ENCODE data around the gene CLIP4. TPM values are rescaled to one million over a fixed set of nuclear protein-coding genes. Genes with fewer than 3 reads are reported as not detected.

Gene CLIP4
- total RNA-seq, 1 experiment from 2014 or later: 38.0 TPM

DNA sequence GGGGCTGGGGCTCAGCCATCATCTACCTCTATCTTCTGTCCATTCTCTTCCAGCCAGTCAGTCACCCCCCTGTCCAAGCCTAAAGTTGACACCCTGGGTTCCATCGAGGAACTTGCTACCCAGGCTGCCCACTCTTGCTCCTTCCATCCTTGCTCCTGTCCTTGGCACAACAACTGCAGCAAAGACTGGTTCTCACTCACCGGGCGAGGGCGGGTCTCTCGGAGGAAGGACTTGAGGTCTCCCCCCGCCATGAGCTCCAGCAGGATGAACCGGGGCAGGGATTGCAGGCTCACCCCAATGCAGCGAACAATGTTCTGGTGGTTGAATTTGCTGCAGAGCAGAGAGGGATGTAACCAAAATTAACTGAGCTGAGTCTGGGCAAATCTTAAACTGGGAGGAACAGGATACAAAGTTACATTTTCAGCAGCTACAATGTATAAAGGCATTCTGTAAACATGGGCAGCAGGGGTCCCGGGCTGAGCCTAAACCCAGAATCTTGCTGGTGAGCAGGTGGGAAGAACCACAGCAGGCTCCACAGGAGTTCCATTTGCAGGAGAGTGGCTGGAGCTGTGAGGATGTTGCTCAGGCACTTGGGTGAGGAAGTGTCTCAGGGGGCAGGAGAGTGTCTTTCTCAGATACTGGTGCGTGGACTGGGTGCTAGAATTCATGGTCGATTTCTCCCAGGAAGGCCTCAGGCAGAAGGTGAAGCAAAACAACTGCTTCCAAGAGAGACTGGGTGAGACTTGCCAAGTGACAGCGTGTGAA, 105.5 kb downstream of the CLIP4 start:
- no peak for DNase-seq (ENCODE audit: low read depth)

DNA sequence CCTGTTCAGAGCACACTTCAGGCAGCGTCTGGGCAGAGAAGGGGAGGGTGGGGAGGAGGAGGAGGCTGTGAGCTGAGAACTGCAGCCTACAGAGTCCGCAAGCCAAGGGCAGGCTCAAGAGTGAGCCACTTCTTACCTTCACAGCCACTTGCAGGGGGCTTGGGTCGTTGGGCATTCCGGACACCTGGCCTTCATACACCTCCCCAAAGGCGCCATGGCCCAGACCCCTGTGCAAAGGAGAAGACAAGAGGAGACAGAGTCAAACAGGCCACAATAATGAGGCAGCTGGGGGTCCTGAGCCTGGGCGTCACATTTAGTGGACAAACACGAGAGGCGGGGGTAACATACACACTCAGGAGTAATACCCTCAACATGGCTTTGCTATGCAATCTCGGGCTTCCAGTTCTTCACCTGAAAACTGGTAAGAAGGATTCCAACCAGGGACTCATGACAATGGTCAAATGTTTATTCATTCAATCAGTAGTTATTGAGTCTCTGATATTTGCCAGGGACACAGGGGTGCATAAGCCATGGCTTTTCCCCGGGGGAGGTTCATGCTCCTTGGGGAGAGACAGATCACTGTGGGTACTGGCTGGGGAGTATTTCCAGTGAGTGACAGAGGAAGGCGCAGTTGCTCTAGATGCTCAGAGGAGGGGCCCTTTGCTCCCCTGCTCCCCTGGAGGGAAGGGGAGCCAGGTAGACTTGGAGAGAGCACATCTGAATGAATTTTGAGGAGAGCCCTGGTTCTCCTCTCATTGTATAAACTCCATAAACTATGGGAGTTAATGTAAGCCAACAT, 107.4 kb downstream of the CLIP4 start:
- no peak for DNase-seq (ENCODE audit: low read depth)

- no peak for DNase-seq (ENCODE audit: low read depth)
Observed at GRCh38 chr2:29223257-29223656, 108.0 kb downstream of the CLIP4 start.

GRCh38 chr2:29223851-29224692, 108.9 kb downstream of the CLIP4 start:
- peak; percentile 82 for DNase-seq (ENCODE audit: low read depth)

DNA sequence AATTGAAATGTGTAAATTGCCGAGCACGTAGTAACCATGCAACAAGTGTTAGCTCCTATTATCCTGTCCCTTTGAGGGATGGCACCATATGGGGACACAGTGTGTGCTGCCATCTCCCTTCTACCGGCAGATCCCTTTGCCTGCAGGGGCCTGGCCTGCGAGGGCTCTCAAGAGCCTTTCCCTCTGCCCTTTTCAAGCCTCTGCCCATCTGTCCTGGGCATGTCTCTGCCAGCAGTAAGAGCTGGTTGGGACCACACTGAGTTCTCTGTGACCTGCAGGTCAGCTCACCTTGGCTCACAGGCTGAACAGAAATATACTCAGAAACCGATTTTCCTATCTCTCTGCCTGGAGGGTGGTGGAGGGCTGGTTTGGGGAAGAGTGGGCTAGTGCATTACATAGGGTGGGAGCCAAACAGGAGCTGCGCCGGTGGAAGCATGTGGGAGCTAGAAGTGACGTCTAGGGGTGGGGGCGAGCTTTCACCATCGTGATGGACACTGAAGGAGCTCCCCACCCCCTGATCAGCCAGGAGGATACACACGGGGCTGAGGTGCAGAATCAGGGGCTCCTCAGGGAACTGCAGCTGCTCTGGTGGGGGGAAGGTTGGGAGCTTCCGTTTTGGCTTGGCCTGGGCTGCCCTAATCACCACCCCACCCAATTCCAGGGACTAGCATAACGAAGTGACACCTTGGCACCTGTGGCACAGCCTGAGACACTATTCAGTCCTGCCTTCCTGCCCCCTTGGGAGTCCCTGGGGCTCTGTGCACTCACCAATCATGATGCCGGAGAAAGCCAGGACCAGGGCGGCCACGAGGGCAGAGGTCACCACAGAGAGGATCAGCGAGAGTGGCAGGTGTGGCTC, 109.7 kb downstream of the CLIP4 start:
- no peak for DNase-seq (ENCODE audit: low read depth)

GRCh38 chr2:29225814-29226213, 110.6 kb downstream of the CLIP4 start:
- no peak for DNase-seq (ENCODE audit: low read depth)

DNA sequence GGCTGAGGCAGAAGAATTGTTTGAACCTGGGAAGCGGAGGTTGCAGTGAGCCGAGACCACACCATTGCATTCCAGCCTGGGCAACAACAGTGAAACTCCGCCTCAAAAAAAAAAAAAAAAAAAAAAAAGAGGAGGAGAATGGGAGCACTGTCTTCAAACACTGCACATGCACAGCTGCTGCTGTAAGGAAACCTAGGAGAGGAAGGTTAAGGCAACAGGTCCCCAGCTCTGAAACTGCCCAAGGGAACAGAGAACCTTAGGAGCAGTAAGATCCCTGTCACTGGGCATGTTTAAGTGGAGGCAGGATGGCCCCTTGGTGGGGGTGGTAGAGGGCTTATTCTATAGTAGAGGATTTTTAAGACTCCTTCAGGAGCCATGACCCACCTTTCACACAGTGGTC, 111.2 kb downstream of the CLIP4 start:
- no peak for DNase-seq (ENCODE audit: low read depth)

- DNase-seq (ENCODE audit: low read depth): no peak
Observed at GRCh38 chr2:29226808-29227207, 111.6 kb downstream of the CLIP4 start.

- DNase-seq (ENCODE audit: low read depth): peak; percentile 74
Observed at GRCh38 chr2:29227935-29228675, 112.9 kb downstream of the CLIP4 start.

DNA sequence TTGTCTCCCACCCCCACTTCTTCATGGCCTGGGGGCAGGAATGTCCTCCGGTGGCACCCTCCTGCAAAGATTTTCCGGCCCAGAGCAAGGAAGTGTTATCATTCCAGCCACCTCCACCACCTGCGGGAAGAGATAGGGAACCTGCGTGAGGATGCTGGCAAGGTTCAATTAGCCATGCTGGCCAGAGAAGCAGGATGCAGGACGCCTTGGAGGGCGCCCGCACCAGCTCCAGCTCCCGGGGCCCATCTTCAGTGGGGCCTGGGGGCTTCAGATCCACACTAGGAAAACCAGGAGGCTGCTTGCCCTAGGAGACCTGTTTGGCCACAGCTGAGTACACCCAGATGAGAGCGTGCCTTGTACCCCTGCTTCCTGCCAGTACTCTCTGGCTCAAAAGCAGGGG, 113.7 kb downstream of the CLIP4 start:
- no peak for DNase-seq (ENCODE audit: low read depth)

GRCh38 chr2:29229640-29230039, 114.4 kb downstream of the CLIP4 start:
- DNase-seq (ENCODE audit: low read depth): no peak

DNA sequence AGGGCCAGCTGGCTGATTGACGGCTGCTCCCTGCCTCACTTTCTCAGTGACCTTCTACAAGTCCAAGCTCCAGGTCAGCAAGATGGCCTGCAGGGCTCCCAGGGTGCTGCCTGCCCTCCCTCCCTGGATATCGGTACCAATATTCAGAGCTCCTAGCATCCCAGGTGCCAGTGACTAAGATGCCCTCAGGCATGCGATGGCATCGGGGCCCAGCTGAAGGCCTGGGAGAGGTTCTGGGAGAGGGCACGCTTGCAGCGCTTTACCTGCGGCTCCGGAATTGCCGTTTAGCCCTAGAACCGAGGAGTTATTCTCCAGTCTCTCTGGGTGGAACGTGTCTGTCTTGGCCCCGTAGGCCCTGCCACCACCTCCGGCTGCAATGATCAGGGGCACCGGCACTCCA, 116.8 kb downstream of the CLIP4 start:
- no peak for DNase-seq (ENCODE audit: low read depth)

GRCh38 chr2:29233428-29233827, 118.2 kb downstream of the CLIP4 start:
- no peak for DNase-seq (ENCODE audit: low read depth)

DNA sequence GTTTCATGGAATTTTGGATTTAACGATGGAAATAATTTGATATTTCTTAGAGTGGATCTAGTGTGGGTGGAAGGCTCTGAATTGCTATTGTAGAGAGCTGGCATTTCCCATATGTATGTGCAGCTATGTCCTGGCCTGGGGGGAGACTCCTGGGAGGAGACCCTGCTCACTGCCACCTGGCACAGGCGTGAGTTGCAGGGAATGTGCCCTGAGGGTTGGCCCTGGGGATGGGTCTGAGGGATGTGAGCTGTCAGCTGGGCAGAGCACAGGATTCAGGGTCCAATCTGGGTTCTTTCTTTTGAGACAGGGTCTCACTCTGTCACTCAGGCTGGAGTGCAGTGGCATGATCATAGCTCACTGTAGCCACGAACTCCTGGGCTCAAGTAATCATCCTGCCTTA, 120.2 kb downstream of the CLIP4 start:
- no peak for DNase-seq (ENCODE audit: low read depth)

DNA sequence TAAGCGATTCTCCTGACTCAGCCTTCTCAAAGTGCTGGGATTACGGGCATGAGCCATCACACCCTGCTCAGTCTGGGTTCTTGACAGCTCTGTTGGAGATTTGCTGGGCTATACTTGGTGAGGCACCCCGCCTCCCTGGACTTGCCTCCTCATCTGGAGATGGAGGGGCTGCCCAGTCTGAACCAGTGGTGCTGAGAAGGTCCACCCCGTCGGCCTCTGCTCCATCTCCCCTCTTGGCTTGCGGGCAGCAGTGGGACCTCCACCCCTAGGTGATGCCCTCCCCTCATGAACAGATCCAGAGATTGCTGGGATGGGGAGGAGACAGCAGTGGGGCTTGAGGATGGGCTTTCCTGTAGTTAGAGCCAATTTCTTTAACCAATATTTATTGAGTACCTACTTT, 120.9 kb downstream of the CLIP4 start:
- DNase-seq (ENCODE audit: low read depth): no peak

GRCh38 chr2:29238497-29238896, 123.3 kb downstream of the CLIP4 start:
- DNase-seq (ENCODE audit: low read depth): peak; percentile 18
